ENCODE results near the gene MINDY4.

The MINDY4 gene

DNA sequence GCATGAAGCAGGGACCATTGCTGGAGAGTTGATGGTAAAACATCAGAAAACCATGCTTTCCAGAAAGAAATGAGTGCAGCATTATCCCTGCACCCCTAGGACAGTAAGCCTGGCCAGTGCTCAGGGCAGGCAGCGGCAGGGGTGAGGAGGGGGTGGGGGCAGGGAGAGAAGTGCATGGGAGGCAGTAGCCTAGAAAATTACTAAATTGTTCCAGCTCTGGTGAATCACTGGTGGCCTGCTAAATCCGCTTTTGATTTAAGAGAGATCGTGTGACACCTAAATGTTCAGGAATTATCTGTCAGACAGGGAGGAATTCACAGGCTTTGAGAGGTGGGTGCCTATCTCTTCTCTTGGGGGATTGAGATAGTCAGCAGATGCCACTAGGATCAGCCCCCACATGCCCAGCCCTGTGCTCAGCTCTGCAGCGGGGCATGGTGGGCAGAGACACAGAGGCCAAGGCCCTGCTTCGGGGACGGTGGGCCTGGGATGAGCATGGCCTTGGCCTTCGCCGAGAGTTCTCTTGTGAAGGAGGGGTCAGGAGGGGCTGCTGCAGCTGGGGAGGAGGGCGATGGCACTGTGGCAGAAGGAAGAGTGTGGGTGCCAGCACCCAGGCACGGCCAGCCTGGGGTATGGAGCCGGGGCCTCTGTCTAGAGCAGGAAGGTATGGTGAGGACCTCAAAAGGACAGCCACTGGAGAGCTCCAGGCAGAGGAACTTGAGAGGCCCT is 135.5 kb downstream of the MINDY4 start:
- Histone ChIP-seq H3K4me3 (ENCODE audit: low read depth, low read length) (no peak overlapping the region), H3K4me1 (ENCODE audit: control insufficient read depth, insufficient read depth, low read length) (no peaks in the 10 kb centered on the region), H3K27me3 (ENCODE audit: control insufficient read depth, insufficient read depth, low read length) (no peaks in the 10 kb centered on the region), H3K9ac (ENCODE audit: low read depth, low read length) (peak overlapping the region; percentile 24), H3K36me3 (ENCODE audit: control insufficient read depth, insufficient read depth, low read length) (no peaks in the 10 kb centered on the region), H3K9me3 (ENCODE audit: control insufficient read depth, insufficient read depth, low read length) (no peaks in the 10 kb centered on the region)

DNA sequence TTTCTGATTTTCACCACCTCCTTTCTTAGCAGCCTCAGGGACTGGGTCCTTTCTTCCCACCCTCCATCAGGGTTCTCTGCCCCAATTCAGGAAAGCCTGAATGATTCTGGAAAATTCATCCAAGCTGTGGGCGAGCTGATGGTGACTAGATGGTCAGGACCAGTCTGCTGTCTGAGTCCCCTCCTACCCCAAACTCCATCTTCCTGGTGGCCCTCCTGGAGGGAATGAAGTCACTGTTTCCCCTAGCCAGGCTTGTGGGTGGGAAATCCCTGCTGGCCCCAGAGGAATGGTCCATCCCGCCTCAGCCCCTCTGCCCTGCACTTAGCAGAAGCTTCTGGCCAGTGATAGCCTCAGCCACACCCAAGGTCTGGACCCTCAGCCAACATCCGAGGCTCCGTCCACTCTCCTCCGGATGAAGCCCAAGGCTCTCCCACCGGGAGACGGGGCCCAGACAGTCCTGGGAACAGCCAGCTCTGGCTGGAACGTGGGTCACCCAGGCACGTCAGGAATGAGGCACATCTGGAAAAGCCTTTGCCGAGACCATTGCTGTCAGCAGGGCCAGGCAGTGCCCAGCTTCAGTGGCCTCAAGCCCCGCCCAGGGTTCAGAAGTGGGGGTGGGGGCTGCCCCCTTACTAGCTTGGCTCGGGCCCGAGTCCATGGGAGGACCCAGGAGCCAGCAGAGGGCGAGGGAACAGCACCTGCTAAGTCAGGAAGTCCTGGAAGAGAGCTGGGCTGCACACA is 136.5 kb downstream of the MINDY4 start:
- H3K9me3 ChIP-seq (ENCODE audit: control insufficient read depth, insufficient read depth, low read length) = no peaks in the 10 kb centered on the region
- H3K4me1 ChIP-seq (ENCODE audit: control insufficient read depth, insufficient read depth, low read length) = no peaks in the 10 kb centered on the region
- no peak overlapping the region for H3K9ac ChIP-seq (ENCODE audit: low read depth, low read length)
- no peaks in the 10 kb centered on the region for H3K27me3 ChIP-seq (ENCODE audit: control insufficient read depth, insufficient read depth, low read length)
- H3K36me3 ChIP-seq (ENCODE audit: control insufficient read depth, insufficient read depth, low read length) = no peaks in the 10 kb centered on the region
- no peak overlapping the region for H3K4me3 ChIP-seq (ENCODE audit: low read depth, low read length)

DNA sequence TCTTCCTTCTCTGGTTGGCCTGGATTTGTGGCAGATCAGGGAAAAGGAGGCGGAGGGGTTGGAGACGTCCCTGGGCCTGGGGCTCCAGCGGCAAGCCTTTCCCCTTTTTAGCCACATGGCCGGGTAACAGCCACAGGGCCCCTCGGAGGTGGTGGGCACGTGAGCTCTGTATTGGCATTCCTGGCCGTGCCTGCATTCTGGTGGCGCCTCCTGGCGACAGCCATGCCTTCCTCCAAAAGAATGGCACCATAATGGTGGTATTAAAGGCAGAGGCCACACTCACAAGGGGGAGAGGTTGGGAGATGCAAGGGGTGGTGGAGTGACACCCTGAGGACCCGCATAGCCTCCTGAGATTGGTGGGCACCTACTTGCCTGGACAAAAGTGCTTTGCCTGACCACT is 137.5 kb downstream of the MINDY4 start:
- H3K4me1 ChIP-seq (ENCODE audit: control insufficient read depth, insufficient read depth, low read length) = no peaks in the 10 kb centered on the region
- H3K9me3 ChIP-seq (ENCODE audit: control insufficient read depth, insufficient read depth, low read length) = no peaks in the 10 kb centered on the region
- no peaks in the 10 kb centered on the region for H3K27me3 ChIP-seq (ENCODE audit: control insufficient read depth, insufficient read depth, low read length)
- no peak overlapping the region for H3K4me3 ChIP-seq (ENCODE audit: low read depth, low read length)
- H3K9ac ChIP-seq (ENCODE audit: low read depth, low read length) = no peak overlapping the region
- H3K36me3 ChIP-seq (ENCODE audit: control insufficient read depth, insufficient read depth, low read length) = no peaks in the 10 kb centered on the region

DNA sequence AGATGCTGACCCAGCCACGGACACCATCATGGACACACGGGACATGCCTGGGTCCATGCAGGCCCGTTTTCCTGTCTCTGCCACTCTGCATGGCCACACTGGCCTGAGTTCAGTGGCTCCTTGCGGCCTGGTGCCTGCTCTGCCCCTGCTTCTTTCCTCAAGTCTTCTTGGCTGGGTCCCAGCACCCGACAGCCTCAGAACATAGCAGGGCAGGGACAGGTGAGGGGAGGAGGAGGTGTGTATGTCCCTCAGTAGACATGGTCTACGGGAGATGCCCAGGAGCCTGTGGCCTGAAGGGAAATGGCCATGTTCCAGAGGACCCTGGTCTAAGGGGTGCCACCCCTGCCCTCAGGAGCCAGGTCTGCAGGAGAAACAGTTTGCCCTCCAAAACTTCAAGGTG is 138.2 kb downstream of the MINDY4 start:
- no peaks in the 10 kb centered on the region for H3K4me1 ChIP-seq (ENCODE audit: control insufficient read depth, insufficient read depth, low read length)

GRCh38 chr7:30910411-30911073 is 139.3 kb downstream of the MINDY4 start:
- Histone ChIP-seq H3K27me3 (ENCODE audit: control insufficient read depth, insufficient read depth, low read length) (no peaks in the 10 kb centered on the region), H3K9me3 (ENCODE audit: control insufficient read depth, insufficient read depth, low read length) (no peaks in the 10 kb centered on the region), H3K9ac (ENCODE audit: low read depth, low read length) (no peak overlapping the region), H3K36me3 (ENCODE audit: control insufficient read depth, insufficient read depth, low read length) (no peaks in the 10 kb centered on the region), H3K4me1 (ENCODE audit: control insufficient read depth, insufficient read depth, low read length) (no peaks in the 10 kb centered on the region), H3K4me3 (ENCODE audit: low read depth, low read length) (no peak overlapping the region)

More for the DNA sequence above, 138.2 kb downstream of the MINDY4 start:
- Histone ChIP-seq H3K27me3 (ENCODE audit: control insufficient read depth, insufficient read depth, low read length) (no peaks in the 10 kb centered on the region), H3K9me3 (ENCODE audit: control insufficient read depth, insufficient read depth, low read length) (no peaks in the 10 kb centered on the region), H3K4me3 (ENCODE audit: low read depth, low read length) (no peak overlapping the region), H3K9ac (ENCODE audit: low read depth, low read length) (no peak overlapping the region), H3K36me3 (ENCODE audit: control insufficient read depth, insufficient read depth, low read length) (no peaks in the 10 kb centered on the region)

DNA sequence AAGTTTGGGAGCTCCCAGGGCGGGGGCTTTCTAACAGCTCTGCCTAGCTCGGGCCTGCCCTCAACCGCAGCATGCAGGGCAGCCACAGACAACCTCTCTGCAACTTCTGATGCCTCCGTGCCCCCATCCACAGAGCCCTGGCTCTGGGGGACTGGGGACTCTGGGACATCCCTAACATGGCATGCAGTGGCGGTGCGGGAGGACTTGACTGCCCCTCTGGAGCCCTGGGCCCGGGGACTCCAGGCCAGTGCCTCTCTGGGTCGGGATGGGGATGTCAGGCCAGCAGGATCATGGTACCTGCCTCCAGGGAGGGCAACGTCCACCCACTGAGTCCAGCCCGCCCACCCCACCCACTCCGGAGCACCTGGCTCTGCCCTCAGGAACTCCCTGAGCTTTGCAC is 139.9 kb downstream of the MINDY4 start:
- Histone ChIP-seq H3K9me3 (ENCODE audit: control insufficient read depth, insufficient read depth, low read length) (no peaks in the 10 kb centered on the region), H3K9ac (ENCODE audit: low read depth, low read length) (no peak overlapping the region), H3K4me1 (ENCODE audit: control insufficient read depth, insufficient read depth, low read length) (no peaks in the 10 kb centered on the region), H3K36me3 (ENCODE audit: control insufficient read depth, insufficient read depth, low read length) (no peaks in the 10 kb centered on the region), H3K27me3 (ENCODE audit: control insufficient read depth, insufficient read depth, low read length) (no peaks in the 10 kb centered on the region), H3K4me3 (ENCODE audit: low read depth, low read length) (no peak overlapping the region)

- H3K27me3 ChIP-seq (ENCODE audit: control insufficient read depth, insufficient read depth, low read length) = no peaks in the 10 kb centered on the region
- no peak within 1 kb of the TSS for H3K4me3 ChIP-seq (ENCODE audit: low read depth, low read length)
- no peaks in the 10 kb centered on the region for H3K9me3 ChIP-seq (ENCODE audit: control insufficient read depth, insufficient read depth, low read length)
- H3K36me3 ChIP-seq (ENCODE audit: control insufficient read depth, insufficient read depth, low read length) = no peaks in the 10 kb centered on the region
- no peak within 1 kb of the TSS for H3K9ac ChIP-seq (ENCODE audit: low read depth, low read length)
- no peaks in the 10 kb centered on the region for H3K4me1 ChIP-seq (ENCODE audit: control insufficient read depth, insufficient read depth, low read length)
Observed at GRCh38 chr7:30911561-30911969, 140.3 kb downstream of the MINDY4 start, which contains the start of gene AQP1. Gene AQP1, plus strand, starts transcription at chr7:30911853. Its CDS starts 57 bp downstream, at chr7:30911910.

DNA sequence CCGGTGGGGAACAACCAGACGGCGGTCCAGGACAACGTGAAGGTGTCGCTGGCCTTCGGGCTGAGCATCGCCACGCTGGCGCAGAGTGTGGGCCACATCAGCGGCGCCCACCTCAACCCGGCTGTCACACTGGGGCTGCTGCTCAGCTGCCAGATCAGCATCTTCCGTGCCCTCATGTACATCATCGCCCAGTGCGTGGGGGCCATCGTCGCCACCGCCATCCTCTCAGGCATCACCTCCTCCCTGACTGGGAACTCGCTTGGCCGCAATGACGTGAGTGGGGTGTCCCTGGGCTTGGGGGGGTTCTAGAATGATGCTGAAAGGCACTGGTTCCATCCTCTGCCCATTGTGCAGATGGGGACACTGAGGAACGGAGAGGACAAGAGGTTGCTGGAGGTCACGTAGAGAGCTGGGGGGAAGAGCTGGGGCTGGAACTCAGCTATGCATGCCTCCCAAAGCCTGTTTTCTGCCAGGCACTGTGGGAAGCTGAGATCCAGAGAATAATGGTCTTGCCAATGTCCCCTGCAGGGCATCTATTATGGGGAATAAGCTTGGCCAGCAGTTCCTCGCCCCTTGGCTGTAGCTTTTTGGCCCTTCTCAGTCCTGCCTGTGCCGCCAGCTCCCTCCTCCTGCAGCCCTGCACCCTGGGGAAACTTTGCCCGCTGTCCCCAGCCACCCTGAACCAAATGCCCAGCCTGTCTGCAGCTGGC is 141.0 kb downstream of the MINDY4 start:
- Histone ChIP-seq H3K4me1 (ENCODE audit: control insufficient read depth, insufficient read depth, low read length) (no peaks in the 10 kb centered on the region), H3K9me3 (ENCODE audit: control insufficient read depth, insufficient read depth, low read length) (no peaks in the 10 kb centered on the region), H3K9ac (ENCODE audit: low read depth, low read length) (no peak overlapping the region), H3K4me3 (ENCODE audit: low read depth, low read length) (no peak overlapping the region), H3K36me3 (ENCODE audit: control insufficient read depth, insufficient read depth, low read length) (no peaks in the 10 kb centered on the region), H3K27me3 (ENCODE audit: control insufficient read depth, insufficient read depth, low read length) (no peaks in the 10 kb centered on the region)

DNA sequence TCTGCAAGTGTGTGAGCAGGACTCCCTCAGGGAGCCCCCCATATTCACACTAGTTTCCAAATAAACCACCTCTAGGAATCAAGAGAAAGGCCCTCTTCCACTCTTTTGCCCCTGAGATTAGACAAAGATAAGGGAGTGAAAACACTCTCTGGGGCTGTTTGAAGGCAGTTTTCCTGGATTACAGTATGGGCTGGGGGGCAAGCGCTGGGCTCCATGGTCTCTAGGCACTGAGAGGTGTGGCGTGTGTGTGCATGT is 141.4 kb downstream of the MINDY4 start:
- no peaks in the 10 kb centered on the region for H3K36me3 ChIP-seq (ENCODE audit: control insufficient read depth, insufficient read depth, low read length)
- H3K4me1 ChIP-seq (ENCODE audit: control insufficient read depth, insufficient read depth, low read length) = no peaks in the 10 kb centered on the region
- H3K27me3 ChIP-seq (ENCODE audit: control insufficient read depth, insufficient read depth, low read length) = no peaks in the 10 kb centered on the region
- H3K9ac ChIP-seq (ENCODE audit: low read depth, low read length) = no peak overlapping the region
- H3K9me3 ChIP-seq (ENCODE audit: control insufficient read depth, insufficient read depth, low read length) = no peaks in the 10 kb centered on the region
- no peak overlapping the region for H3K4me3 ChIP-seq (ENCODE audit: low read depth, low read length)

DNA sequence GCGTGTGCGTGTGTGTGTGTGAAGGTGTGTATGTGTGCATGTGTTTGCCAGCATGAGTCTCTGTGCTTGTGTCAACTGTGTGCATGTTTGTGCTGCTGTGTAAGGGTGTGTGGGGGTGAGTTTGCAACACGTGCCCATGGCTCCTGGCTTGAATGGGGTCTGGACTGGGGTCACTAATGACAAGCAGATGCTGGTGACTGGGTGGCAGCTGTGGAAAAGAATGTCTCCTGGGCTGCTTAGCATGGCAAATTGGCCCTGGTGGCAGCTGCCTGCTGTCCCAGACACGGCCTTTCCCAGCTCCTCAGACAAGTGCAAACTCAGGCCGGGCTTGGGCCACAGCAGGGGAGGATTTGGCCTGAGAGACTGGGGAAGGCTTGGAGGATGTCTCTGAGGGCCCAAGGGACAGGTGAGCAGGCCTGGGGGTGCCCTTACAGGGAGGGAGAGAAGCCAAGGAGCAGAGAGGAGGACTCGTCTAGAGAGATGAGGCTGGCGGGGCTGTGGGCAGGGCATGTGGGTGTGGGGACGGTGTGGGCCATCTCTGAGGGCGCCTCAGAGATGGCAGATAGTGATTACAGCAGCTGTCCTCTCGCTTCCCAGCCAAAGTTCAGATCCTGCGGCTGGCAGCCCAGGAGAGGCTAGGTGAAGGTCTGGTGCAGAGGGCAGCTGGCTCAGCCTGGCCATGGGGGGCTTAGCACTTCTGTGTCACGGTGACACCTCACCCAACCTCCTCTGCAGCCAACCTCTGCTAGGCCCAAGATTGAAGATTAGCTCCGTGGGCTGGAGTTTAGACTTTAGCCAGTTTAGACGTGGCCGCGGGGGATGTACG is 142.0 kb downstream of the MINDY4 start:
- no peaks in the 10 kb centered on the region for H3K27me3 ChIP-seq (ENCODE audit: control insufficient read depth, insufficient read depth, low read length)
- no peaks in the 10 kb centered on the region for H3K9me3 ChIP-seq (ENCODE audit: control insufficient read depth, insufficient read depth, low read length)
- no peak overlapping the region for H3K9ac ChIP-seq (ENCODE audit: low read depth, low read length)
- H3K36me3 ChIP-seq (ENCODE audit: control insufficient read depth, insufficient read depth, low read length) = no peaks in the 10 kb centered on the region
- H3K4me3 ChIP-seq (ENCODE audit: low read depth, low read length) = no peak overlapping the region
- no peaks in the 10 kb centered on the region for H3K4me1 ChIP-seq (ENCODE audit: control insufficient read depth, insufficient read depth, low read length)

Measured in iPS-15b (cell line).